H9 (cell line): Measurements from ENCODE around the gene AP5M1. TPM values are rescaled to one million over a fixed set of nuclear protein-coding genes. Genes with fewer than 3 reads are reported as not detected.

Experiments used
- DNase-seq: peaks from one replicate; pipeline ENCODE4 v3.0.0-alpha.2; 2017
- H2AFZ ChIP-seq: one replicate; pipeline ENCODE4 v1.6.1; 2013; ENCODE audit warnings: mild to moderate bottlenecking, low read length, control low read depth, moderate library complexity
- H2AK5ac ChIP-seq: 2 replicates; pipeline ENCODE4 v1.6.1; 2013; ENCODE audit warnings: low read length, control low read depth, mixed read lengths; ENCODE audit not compliant: insufficient read length
- H2BK120ac ChIP-seq: one replicate; pipeline ENCODE4 v1.6.1; 2013; ENCODE audit warnings: low read depth, mild to moderate bottlenecking, low read length, control low read depth, inconsistent platforms; ENCODE audit not compliant: poor library complexity, severe bottlenecking
- H2BK12ac ChIP-seq: 2 replicates; pipeline ENCODE4 v1.6.1; 2013; ENCODE audit warnings: low read length, control low read depth, mixed read lengths, low read depth; ENCODE audit not compliant: insufficient read length
- H2BK15ac ChIP-seq: 2 replicates; pipeline ENCODE4 v1.6.1; 2013; ENCODE audit warnings: low read depth, low read length, control low read depth
- H2BK20ac ChIP-seq: one replicate; pipeline ENCODE4 v1.6.1; 2013; ENCODE audit warnings: low read depth, mild to moderate bottlenecking, low read length, control low read depth, inconsistent platforms; ENCODE audit not compliant: poor library complexity, severe bottlenecking
- H2BK5ac ChIP-seq: 2 replicates; pipeline ENCODE4 v1.6.1; 2013; ENCODE audit warnings: low read length, control low read depth, mixed read lengths; ENCODE audit not compliant: insufficient read length
- H3K14ac ChIP-seq: 2 replicates; pipeline ENCODE4 v1.6.1; 2013; ENCODE audit warnings: low read length, control low read depth; ENCODE audit not compliant: insufficient read depth
- H3K18ac ChIP-seq: 2 replicates; pipeline ENCODE4 v1.6.1; 2013; ENCODE audit warnings: low read depth, mild to moderate bottlenecking, mixed read lengths, low read length, control low read depth; ENCODE audit not compliant: insufficient read length
- H3K23ac ChIP-seq: 2 replicates; pipeline ENCODE4 v1.6.1; 2013; ENCODE audit warnings: low read length, control low read depth, mixed read lengths, low read depth; ENCODE audit not compliant: insufficient read length
- H3K23me2 ChIP-seq: 2 replicates; pipeline ENCODE4 v1.6.1; 2013; ENCODE audit warnings: low read depth, mild to moderate bottlenecking, mixed read lengths, low read length, control low read depth; ENCODE audit not compliant: insufficient read length, poor library complexity, severe bottlenecking
- H3K27ac ChIP-seq: 2 replicates; pipeline ENCODE4 v1.5.1; 2013; ENCODE audit warnings: low read length, control low read depth, mixed read lengths, low read depth; ENCODE audit not compliant: insufficient read length
- H3K27me3 ChIP-seq: 2 replicates; pipeline ENCODE4 v1.6.1; 2013; ENCODE audit warnings: low read length, control low read depth, inconsistent platforms; ENCODE audit not compliant: insufficient read depth
- H3K4ac ChIP-seq: 2 replicates; pipeline ENCODE4 v1.6.1; 2013; ENCODE audit warnings: low read depth, mild to moderate bottlenecking, control low read depth, inconsistent platforms, low read length, moderate library complexity
- H3K4me1 ChIP-seq: 2 replicates; pipeline ENCODE4 v1.6.1; 2013; ENCODE audit warnings: low read length, control low read depth, inconsistent platforms; ENCODE audit not compliant: insufficient read depth
- H3K4me2 ChIP-seq: 2 replicates; pipeline ENCODE4 v1.6.1; 2013; ENCODE audit warnings: low read length, control low read depth, mixed read lengths; ENCODE audit not compliant: insufficient read length, insufficient read depth
- H3K56ac ChIP-seq: 2 replicates; pipeline ENCODE4 v1.6.1; 2013; ENCODE audit warnings: low read depth, mild to moderate bottlenecking, mixed read lengths, low read length, control low read depth; ENCODE audit not compliant: insufficient read length
- H3K79me1 ChIP-seq: 2 replicates; pipeline ENCODE4 v1.6.1; 2013; ENCODE audit warnings: low read depth, mild to moderate bottlenecking, moderate library complexity, low read length, control low read depth, inconsistent platforms; ENCODE audit not compliant: insufficient read depth, poor library complexity, severe bottlenecking
- H3K79me2 ChIP-seq: 2 replicates; pipeline ENCODE4 v1.6.1; 2013; ENCODE audit warnings: low read length, control low read depth, inconsistent platforms; ENCODE audit not compliant: insufficient read depth
- H3K9ac ChIP-seq: 2 replicates; pipeline ENCODE4 v1.6.1; 2013; ENCODE audit warnings: low read length, control low read depth, mixed read lengths; ENCODE audit not compliant: insufficient read length; ENCODE audit errors: extremely low read depth
- H3K9me3 ChIP-seq: one replicate; pipeline ENCODE4 v1.6.1; 2013; ENCODE audit warnings: low read depth, low read length, inconsistent platforms; ENCODE audit not compliant: control insufficient read depth
- H3T11ph ChIP-seq: one replicate; pipeline ENCODE4 v1.6.1; 2013; ENCODE audit warnings: mild to moderate bottlenecking, low read length, control low read depth, inconsistent platforms
- H4K20me1 ChIP-seq: one replicate; pipeline ENCODE4 v1.6.1; 2013; ENCODE audit not compliant: control insufficient read depth, insufficient read length, insufficient read depth
- H4K5ac ChIP-seq: 2 replicates; pipeline ENCODE4 v1.6.1; 2013; ENCODE audit warnings: low read depth, mild to moderate bottlenecking, mixed read lengths, low read length, control low read depth; ENCODE audit not compliant: insufficient read length
- H4K8ac ChIP-seq: replicated peaks from 2 replicates; pipeline ENCODE4 v1.6.1; 2013; ENCODE audit warnings: low read length, control low read depth, mixed read lengths, low read depth; ENCODE audit not compliant: insufficient read length
- H4K91ac ChIP-seq: 2 replicates; pipeline ENCODE4 v1.6.1; 2013; ENCODE audit warnings: low read depth, mild to moderate bottlenecking, moderate library complexity, mixed read lengths, low read length, control low read depth; ENCODE audit not compliant: insufficient read length
- H3K27ac Mint-ChIP-seq, 3 experiments: 2 replicates in 2 of 3; 3 replicates in 1 of 3; pipeline ENCODE4 v1.8.0; 2020 to 2021; ENCODE audit warnings: mixed read lengths in 3 of 3, mild to moderate bottlenecking in 1 of 3, moderate library complexity in 1 of 3
- H3K27me3 Mint-ChIP-seq: 2 replicates; pipeline ENCODE4 v1.8.0; 2021; ENCODE audit warnings: low read depth, mild to moderate bottlenecking, moderate library complexity, mixed read lengths
- H3K36me3 Mint-ChIP-seq, 3 experiments: 2 replicates in 2 of 3; 3 replicates in 1 of 3; pipeline ENCODE4 v1.8.0; 2020 to 2021; ENCODE audit warnings: low read depth in 3 of 3, mixed read lengths in 3 of 3; ENCODE audit not compliant: insufficient read depth in 1 of 3
- H3K4me1 Mint-ChIP-seq, 2 experiments: 2 replicates each; pipeline ENCODE4 v1.8.0; 2020; ENCODE audit warnings: mixed read lengths in 2 of 2
- H3K4me3 Mint-ChIP-seq, 2 experiments: 2 replicates in 1 of 2; 3 replicates in 1 of 2; pipeline ENCODE4 v1.8.0; 2020 to 2021; ENCODE audit warnings: mild to moderate bottlenecking in 2 of 2, mixed read lengths in 2 of 2, moderate library complexity in 1 of 2
- H3K9me3 Mint-ChIP-seq, 2 experiments: 2 replicates in 1 of 2; 3 replicates in 1 of 2; pipeline ENCODE4 v1.8.0; 2020; ENCODE audit warnings: mild to moderate bottlenecking in 2 of 2, mixed read lengths in 2 of 2, moderate library complexity in 1 of 2
- total RNA-seq: library from RNA; stranded (reverse); gene quantifications from 2 replicates; pipeline ENCODE4 v1.2.1, GENCODE V29; 2021
- TF ChIP-seq, protein P1 (sequence below): fragments of 200-600 bp; sonication (generic); conservative IDR thresholded peaks from 3 replicates; pipeline ENCODE4 v1.8.0; 2021; ENCODE audit warnings: antibody characterized with exemption, mild to moderate bottlenecking

AP5M1 gene
- total RNA-seq, 1 experiment from 2014 or later: 42.6 TPM

DNA sequence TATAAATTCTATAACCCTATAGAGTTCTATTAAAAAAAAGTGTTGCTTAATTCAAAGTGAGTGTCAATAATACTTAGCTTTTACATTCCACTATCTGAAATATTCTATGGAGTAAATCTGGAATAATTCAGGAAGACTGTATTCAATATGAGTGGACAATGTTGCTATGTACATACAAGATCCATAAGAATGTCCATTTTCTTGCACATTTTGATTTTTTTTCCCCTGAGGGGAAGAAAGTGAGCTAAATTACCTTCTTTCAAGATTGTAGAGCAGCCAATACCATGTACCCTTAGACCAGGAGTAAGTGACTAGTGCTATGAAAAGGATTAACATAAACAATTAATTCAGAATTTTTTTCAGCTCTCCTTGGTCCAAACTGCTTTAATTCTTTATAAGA is 25.5 kb upstream of the AP5M1 start:
- no peak for DNase-seq
- H3K36me3 Mint-ChIP-seq: peaks cover 2 to 40% (median 18%) of the 10 kb centered on the region in 3 experiments; a peak in 6 of 7 replicates
- Histone ChIP-seq H2BK12ac (no peak overlapping the region), H3K27me3 (no peaks in the 10 kb centered on the region), H2BK5ac (no peak overlapping the region), H2BK15ac (no peak overlapping the region), H3K23ac (no peak overlapping the region), H2AFZ (no peak overlapping the region), H2AK5ac (no peak overlapping the region), H3K79me1 (no peaks in the 10 kb centered on the region), H4K91ac (no peak overlapping the region), H3K27ac (no peak overlapping the region), H4K8ac (no peak overlapping the region), H2BK20ac (no peak overlapping the region), H3T11ph (no peak overlapping the region), H3K56ac (no peak overlapping the region), H3K23me2 (no peaks in the 10 kb centered on the region), H2BK120ac (no peak overlapping the region), H3K4me1 (no peaks in the 10 kb centered on the region), H3K4me2 (no peak overlapping the region), H4K20me1 (no peaks in the 10 kb centered on the region), H3K18ac (no peak overlapping the region), H3K14ac (no peak overlapping the region), H3K4ac (no peak overlapping the region), H3K9me3 (no peaks in the 10 kb centered on the region), H3K79me2 (no peaks in the 10 kb centered on the region), H3K9ac (no peak overlapping the region), H4K5ac (no peak overlapping the region)
- no peak overlapping the region for H3K27ac Mint-ChIP-seq
- H3K4me3 Mint-ChIP-seq: no peak overlapping the region
- TF ChIP-seq, protein P1, sequence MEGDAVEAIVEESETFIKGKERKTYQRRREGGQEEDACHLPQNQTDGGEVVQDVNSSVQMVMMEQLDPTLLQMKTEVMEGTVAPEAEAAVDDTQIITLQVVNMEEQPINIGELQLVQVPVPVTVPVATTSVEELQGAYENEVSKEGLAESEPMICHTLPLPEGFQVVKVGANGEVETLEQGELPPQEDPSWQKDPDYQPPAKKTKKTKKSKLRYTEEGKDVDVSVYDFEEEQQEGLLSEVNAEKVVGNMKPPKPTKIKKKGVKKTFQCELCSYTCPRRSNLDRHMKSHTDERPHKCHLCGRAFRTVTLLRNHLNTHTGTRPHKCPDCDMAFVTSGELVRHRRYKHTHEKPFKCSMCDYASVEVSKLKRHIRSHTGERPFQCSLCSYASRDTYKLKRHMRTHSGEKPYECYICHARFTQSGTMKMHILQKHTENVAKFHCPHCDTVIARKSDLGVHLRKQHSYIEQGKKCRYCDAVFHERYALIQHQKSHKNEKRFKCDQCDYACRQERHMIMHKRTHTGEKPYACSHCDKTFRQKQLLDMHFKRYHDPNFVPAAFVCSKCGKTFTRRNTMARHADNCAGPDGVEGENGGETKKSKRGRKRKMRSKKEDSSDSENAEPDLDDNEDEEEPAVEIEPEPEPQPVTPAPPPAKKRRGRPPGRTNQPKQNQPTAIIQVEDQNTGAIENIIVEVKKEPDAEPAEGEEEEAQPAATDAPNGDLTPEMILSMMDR: no peak
- no peaks in the 10 kb centered on the region for H3K9me3 Mint-ChIP-seq
- no peaks in the 10 kb centered on the region for H3K27me3 Mint-ChIP-seq
- no peaks in the 10 kb centered on the region for H3K4me1 Mint-ChIP-seq
